Hematopoietic multipotent progenitor cell treated with erythropoietin and hydrocortisone succinate and interleukin-3 and kit ligand, for 4 days (in vitro differentiated cells): Measurements from ENCODE around the gene MS4A4A.
A peak's percentile ranks its signal among the peaks of the same experiment; 100 is the strongest.

Source experiments
- DNase-seq: peaks from one replicate; pipeline ENCODE4 v3.0.0-alpha.2; 2015

MS4A4A gene

GRCh38 chr11:60303661-60304060, 23.2 kb downstream of the MS4A4A start:
- no peak for DNase-seq

- no peak for DNase-seq
Measured at GRCh38 chr11:60305906-60306619, 25.6 kb downstream of the MS4A4A start.

- no peak for DNase-seq
Measured at GRCh38 chr11:60307507-60308195, 27.2 kb downstream of the MS4A4A start.

- no peak for DNase-seq
Measured at GRCh38 chr11:60310407-60310998, 30.0 kb downstream of the MS4A4A start.

GRCh38 chr11:60314635-60315321, 34.3 kb downstream of the MS4A4A start:
- DNase-seq: peak; percentile 28

DNA sequence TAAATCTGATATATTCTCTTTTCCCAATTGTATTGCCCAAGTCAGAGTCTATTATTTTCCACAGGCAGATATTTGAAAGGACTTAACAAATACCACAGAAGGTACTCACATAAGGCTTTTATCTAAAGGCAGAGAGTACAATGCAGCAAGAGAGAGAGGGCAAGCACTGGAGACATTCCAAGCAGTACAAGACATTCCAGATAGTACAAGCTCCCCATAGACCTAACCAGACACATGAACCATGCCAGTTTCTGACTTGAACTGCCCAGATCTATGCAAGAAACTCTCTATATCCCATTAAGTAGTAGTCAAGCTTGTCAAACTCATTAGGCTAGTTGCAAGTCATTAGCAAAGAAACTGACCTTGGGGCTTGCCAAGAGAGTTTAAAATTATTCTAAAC, 35.4 kb downstream of the MS4A4A start:
- DNase-seq: no peak

GRCh38 chr11:60316317-60316716, 35.9 kb downstream of the MS4A4A start:
- no peak for DNase-seq

DNA sequence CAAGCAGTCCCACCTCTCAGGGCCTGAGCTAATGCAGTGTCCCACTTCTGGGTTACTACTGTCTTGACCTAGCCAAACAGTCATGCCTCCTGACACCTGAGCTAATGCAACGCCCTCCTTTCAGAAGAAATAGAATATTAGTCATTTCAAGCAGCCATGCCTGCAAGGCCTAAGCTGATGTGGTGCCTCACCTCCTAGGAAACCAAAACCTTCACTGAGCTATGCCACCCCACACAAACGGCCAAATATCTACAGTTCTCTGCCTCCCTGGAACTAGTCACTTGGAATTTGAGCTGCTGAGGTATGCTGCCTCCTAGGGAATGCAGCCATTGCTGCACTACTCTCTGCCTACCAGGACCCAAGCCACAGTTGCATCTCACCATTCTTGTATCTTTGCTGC, 38.3 kb downstream of the MS4A4A start:
- DNase-seq: no peak

GRCh38 chr11:60321051-60321450, 40.6 kb downstream of the MS4A4A start:
- no peak for DNase-seq

GRCh38 chr11:60326955-60327354, 46.5 kb downstream of the MS4A4A start, which contains the start of gene MS4A6E:
MS4A6E (plus strand) TSS chr11:60327255; CDS start chr11:60334896, 7,641 bp downstream.
- DNase-seq: no peak

DNA sequence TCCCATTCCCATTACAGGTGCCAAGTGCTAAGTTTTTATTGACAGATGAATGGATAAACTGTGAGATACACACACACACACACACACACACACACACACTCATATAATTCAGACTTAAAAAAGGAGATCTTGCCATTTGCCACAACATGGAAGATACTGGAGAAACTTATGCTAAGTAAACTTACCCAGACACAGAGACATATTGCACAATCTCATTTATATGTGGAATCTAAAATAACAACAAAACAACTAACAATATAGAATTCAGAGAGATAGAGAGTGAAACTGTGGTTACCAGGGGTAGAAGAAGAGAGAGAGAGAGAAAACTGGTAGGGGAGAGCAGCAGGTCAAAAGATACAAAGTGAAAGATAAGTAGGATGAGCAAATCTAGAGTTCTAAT, 48.0 kb downstream of the MS4A4A start:
- DNase-seq: no peak

DNA sequence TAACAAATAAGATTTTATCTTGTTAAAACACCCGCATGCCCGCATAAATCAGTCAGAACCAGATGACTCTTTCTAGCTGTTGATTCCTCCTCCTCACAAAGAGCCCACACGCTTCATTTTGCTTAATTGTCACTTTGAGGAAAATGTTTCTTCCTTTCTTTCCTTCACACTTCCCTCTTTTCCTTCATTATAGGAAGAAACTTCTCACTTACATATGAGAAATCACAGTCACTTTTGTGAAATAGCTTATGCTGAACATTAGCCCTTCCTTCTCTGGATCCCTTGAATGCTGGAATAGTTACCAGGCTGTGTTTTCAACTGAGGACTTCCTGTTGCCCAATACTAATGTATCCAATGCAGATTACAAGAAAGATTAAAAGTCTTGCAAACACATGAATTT, 52.4 kb downstream of the MS4A4A start:
- no peak for DNase-seq

GRCh38 chr11:60334005-60334620, 53.6 kb downstream of the MS4A4A start:
- peak; percentile 85 for DNase-seq

DNA sequence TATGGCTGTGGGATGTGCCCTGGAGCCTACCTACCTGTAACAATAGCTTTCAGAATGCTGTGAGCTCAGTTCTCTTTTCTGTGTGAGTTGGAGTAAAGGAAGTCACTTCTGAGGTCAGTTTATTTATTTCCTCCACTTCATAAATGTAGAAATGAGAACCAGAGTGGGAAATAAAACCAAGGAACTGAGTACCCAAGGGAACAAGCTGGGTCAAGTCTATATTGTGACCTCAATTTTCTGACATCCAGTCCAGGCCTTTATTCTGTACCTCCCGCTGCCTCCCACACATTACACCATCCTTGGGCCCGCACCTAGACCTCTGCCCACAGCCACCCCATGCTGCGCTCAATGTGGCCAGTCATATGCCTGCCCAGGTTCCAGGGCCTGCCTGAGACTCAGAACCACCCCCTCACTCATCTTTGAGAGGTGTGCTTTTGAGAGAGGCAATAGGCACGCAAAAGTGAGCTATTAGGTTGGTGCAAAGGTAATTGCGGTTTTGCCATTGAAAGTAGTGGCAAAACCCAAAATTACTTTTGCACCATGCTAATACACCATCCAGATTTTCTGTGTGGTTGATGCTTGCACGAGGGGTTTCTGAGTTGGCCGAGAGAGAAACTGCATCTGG, 56.4 kb downstream of the MS4A4A start:
- no peak for DNase-seq

GRCh38 chr11:60338053-60338452, 57.6 kb downstream of the MS4A4A start:
- no peak for DNase-seq

- DNase-seq: no peak
Measured at GRCh38 chr11:60339356-60339755, 58.9 kb downstream of the MS4A4A start.

DNA sequence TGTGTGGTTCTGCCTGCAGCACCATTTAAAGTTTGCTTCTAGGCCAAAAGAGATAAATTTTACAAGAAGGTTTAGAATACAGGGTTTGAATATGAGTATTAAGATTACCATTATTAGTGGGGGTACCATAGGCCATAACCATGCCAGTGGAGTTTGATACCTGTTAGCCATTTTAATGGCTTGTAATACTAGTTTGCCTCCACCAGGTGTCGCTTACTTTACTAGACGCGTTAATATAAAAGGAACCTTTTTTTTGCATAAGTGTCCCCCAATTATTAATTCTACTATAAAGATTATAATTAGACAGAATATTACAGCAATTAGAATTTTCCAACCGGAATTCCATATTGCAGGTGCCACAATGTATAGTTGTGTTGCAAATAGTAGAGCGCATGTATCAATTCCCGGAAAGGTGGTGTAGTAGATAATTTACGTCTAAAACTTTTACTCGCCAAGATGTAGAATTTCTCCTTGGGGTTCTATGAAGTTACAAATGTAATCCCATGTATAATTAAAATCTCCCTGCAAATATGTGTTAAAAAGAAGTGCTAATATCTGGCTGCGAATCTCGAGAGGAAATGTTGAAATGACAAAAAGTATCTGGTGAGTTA, 62.7 kb downstream of the MS4A4A start:
- DNase-seq: peak; percentile 65

DNA sequence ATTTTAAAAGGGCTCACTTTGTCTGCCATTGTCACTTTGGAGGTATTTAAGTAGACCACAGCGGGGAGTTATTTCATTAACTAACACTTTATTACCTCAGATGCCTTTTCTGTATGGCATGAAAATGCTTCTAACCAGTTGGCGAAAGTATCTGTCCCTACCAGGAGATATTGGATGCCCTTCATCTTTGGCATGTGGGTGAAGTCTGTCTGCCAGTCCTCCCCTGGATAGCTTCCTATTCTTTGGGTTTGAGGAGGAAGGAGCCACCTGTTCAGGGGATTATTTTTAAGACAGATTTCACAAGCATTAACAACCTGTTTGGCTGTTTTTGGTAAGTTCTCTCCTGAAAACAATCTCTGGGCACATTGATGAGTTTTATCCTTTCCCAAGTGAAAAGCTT, 63.7 kb downstream of the MS4A4A start:
- no peak for DNase-seq

DNA sequence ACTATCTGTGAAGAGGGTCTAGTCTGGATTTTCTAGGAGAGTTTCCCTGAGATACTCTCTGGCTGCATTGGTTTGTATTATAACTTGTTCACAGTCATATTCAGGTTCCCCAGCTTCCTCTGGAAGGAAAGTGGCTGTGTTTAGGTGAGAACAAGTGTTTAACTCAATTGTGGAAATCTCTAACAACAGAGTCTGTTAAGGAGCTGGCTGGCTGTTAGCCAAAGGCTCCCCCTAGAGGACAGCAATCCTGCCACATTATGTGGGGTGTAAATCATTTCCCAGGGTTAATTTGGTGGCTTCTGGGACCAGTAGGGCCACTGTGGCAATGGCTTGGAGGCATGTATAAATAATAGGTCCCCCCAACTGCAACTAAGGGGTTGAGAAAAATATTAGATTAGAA, 65.0 kb downstream of the MS4A4A start:
- peak; percentile 77 for DNase-seq

DNA sequence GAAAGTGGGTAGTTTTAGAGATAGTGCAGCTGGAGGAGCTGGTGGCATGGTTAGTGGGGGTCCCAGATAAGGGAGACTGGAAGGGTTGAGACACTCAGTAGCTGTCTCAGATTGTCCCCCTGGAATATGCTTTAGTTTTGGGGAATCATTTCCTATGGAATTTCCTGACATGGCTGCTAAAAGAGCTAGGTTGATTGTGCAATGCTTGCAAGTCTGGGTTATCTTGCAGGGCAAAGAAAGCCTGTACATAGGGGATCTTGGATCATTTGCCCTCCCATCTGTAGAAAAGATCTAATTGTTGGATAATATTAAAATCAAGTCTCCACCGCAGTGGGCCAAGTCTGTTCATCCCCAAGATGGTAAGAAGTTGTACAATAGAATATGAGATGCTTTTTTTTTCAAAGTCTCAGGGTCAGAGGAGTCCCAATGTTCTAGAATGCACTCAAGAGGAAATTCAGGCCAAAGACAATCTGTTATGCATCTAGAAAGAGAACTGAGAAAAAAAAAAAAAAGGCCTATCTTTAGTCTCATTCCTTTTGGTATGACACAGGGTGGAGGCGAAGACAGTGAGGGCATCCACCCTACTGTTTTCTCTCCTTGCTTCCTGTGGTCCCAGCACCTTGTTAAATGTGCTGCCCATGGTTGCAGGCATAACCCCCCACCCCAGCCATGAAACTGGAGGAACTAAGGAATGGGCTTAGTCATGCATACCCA, 66.8 kb downstream of the MS4A4A start:
- DNase-seq: no peak

DNA sequence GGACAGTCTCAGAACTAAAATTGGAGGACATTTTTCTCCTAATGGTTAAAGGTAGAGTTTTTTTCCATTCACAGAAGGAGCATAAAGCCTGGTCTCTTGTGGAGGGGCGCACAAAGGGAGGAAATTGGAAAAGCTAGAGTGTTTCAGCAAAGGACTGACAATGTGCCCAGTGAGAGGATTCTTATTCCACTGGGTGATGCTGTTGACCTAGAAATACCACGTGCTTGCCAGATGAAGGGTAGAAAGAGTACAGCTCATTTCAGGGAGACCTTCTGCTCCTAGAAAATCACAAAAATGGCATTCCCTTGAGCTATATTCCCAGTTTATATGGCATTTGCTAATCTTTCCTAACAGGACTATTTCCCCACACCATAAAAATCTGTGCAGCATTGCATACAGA, 67.7 kb downstream of the MS4A4A start:
- DNase-seq: no peak
